GM19324 (cell line): ENCODE measurements around the gene PPME1.

ENCODE experiments used
- ATAC-seq: cut with Tn5 transposase; IDR thresholded peaks from one replicate; pipeline ENCODE4 v1.9.1; 2021; ENCODE audit warnings: mild to moderate bottlenecking, moderate library complexity; ENCODE audit not compliant: unreplicated experiment, low FRiP score

Gene PPME1

DNA sequence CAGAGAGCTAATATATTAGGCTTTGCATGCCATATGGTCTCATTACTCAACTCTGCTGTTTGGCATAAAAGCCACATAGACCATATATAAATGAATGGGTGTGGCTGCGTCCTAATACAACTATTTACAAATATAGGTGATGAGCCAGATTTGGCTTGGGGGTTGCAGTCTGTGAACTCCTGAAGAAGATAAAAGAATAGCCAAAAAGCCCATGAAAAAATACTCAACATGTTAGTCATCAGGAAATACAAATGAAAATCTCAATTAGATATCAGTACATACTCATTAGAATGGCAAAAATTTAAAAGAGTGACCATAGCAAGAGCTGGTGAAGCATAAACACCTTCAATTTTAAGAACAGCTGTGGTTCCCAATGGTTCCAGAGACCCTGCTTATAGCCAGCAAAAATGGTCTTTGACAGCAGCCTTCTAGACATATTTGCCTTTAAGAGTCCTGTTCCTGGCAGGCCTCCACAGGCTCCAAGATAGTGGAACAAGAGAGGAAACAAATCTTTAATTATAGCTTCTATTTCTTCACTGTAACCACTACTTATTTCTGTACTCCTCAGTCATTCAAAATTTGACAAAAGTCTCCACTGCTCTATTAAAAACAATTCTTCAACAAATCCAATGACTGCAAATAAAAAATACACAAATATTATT lies 16.3 kb upstream of the PPME1 start:
- no peak for ATAC-seq

- ATAC-seq, result no peak
Observed at GRCh38 chr11:74157169-74157568, 13.9 kb upstream of the PPME1 start.

GRCh38 chr11:74159642-74160041 lies 11.4 kb upstream of the PPME1 start:
- ATAC-seq, result no peak

DNA sequence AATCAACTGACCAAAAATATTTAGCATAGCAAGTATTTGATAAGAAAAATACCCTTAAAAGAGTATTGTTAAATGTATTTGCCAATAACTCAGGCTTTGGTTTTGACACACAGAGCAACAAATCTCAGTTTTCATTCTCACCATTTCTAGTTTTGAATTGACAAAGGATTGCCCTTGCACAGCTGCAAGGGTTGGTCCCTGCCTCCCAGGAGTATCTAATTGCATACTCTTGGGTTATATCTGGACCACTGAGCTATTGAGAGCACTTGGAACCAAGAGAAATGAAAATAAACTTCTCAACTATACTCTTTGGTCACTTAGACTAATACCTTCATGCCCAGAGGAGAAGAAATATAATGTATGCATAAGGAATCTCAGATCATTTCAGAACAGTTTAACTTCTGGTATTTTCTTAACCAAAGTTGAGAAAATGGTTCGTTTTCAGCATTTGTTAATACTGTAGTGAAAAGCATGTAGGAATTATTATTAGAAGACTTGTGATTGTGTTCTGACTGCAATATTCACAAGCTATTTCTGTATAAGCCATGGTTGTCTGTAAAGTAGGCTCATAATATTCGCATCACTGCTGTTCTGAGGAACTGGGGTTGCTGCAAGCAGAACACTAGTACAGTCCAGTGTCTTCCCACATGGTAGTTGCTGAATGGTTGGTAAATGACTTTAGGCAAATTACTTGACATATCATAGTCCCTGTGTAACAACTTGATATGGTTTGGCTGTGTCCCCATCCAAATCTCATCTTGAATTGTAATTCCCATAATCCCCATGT lies 8.2 kb upstream of the PPME1 start:
- ATAC-seq, result peak; percentile 47

DNA sequence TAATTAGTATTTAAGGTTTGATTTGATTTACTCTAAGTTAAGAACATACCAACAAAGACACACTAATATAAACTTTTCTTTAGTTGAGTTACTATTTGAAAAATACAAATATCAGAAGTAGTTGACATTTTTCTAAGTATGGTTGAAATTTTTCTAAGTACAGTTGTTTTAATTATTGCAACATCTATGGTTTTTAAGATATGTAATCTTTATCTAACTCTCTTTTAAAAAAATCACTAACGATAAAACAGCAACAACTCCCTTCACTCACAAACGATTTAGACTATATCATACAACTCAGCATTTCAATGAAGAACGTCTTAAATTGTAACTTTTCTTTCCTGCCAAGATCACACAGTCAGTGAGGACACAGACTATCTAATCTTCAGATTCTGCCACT lies 2.3 kb upstream of the PPME1 start:
- ATAC-seq, result no peak

GRCh38 chr11:74169738-74170458 lies 1.2 kb upstream of the PPME1 start:
- ATAC-seq, result no peak

DNA sequence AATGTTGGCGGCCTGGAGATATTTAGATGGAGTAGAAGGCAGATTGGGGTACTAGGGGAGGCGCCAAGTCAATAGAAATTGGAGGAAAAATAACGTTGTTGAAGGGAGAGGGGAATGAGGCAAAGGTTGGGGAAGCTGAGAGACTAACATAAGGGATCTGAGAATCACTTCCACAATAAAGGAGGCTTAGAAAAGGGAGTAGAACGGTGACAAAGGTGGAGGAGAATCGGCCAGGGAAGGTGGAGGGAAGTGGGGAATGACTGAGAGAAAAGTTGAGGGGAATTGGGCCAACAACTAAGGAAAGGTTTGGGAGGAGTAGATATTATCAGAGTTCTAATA lies 510 bp downstream of the PPME1 start:
- no peak for ATAC-seq

DNA sequence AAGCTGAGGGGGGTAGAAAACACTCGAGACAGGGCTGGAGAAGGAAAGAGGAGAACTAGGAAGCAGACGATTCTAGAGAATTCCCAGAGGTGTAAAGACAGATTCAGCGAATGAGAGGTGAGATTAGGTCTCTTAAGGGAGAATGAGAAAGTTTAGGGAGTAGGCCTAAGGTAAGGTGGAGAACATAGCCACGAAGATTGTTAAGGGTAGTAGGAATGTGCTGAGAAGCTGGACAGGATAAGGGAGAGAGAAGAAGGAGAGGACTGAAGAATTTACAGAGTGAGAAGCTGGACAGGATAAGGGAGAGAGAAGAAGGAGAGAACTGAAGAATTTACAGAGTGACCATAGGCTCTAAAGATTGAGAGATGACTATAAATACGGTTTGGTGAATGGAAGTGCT lies 908 bp downstream of the PPME1 start:
- no peak for ATAC-seq

- ATAC-seq, result no peak
Observed at GRCh38 chr11:74175920-74176319, 4.8 kb downstream of the PPME1 start.

- no peak for ATAC-seq
Observed at GRCh38 chr11:74179234-74180052, 8.4 kb downstream of the PPME1 start.

GRCh38 chr11:74182635-74183034 lies 11.5 kb downstream of the PPME1 start:
- no peak for ATAC-seq

GRCh38 chr11:74185285-74185684 lies 14.2 kb downstream of the PPME1 start:
- no peak for ATAC-seq

GRCh38 chr11:74185695-74186094 lies 14.6 kb downstream of the PPME1 start:
- ATAC-seq, result no peak

DNA sequence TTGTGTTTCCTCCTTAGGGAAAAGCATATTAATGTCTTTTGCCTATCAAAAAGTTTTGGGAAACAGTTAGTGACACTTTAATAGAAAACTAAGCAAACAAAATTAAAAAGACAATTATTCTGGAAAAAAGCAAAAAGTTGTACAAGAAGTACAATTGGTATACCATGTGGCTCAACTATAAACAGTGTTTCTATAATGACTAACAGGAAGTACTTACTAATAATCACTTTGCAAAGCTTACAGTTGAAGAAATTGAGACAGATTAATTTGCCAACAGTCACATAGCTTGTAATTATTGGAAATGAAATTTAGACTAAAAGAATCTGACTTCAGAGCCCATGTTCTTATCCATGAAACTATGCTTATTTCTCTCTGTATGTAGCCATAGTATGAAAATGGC lies 24.7 kb downstream of the PPME1 start:
- ATAC-seq, result no peak

GRCh38 chr11:74196781-74197486 lies 25.8 kb downstream of the PPME1 start:
- ATAC-seq, result no peak

DNA sequence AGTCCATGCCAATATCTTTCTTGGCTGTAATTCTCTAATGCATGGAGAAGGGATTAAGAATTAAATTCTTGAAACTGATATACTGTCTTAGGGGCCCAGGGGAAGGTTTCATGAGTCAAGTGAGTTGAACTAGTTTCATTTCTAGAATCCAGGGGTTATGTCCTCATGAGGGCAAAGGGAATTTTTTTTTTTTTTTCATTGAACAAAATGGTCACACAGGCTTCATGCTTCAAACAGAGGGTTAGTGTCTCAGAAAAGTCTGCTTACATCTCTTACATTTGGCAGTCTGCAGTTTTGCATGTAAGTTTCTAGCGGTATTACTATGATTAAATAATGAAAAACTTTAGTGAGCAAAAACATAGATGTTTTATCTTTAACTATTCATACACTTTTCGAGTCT lies 32.9 kb downstream of the PPME1 start:
- ATAC-seq, result no peak

DNA sequence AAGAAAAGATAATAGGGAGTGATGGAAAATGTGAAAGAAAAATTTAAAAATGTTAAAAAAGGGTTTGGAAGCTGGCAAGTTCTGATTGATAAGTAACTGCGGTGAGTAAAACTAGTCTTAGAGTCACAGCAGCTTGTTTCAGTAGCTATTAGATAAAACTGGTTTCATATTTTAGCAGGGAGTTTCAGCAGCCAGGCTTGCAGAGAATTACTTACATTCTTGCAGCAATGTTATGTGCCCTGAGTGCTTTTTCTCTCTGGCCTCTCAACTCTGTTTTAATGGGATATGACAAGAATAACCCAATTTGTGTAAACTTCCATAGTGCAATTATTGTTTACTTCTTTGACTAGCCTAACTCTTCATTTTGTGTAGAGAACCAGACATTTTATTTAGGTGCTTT lies 33.6 kb downstream of the PPME1 start:
- ATAC-seq, result no peak

DNA sequence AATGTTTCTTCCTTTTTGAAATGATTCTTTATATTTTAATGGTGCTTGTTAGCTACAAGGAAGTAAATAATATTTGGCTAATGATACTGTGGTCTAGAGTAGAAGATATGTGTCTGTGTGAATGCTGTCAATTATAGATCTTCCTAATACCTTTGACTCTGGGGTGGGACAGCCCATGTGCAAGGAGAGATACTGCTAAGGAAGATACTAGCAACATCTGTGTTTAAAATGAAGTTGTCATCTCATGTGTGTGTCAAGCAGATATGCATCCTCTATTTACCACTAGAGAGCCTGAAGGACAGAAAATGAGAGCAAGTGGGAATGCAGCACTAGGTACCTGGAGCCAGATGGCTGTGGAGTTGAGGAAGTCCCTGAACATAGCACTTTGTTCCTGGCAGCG lies 34.1 kb downstream of the PPME1 start:
- ATAC-seq, result no peak

DNA sequence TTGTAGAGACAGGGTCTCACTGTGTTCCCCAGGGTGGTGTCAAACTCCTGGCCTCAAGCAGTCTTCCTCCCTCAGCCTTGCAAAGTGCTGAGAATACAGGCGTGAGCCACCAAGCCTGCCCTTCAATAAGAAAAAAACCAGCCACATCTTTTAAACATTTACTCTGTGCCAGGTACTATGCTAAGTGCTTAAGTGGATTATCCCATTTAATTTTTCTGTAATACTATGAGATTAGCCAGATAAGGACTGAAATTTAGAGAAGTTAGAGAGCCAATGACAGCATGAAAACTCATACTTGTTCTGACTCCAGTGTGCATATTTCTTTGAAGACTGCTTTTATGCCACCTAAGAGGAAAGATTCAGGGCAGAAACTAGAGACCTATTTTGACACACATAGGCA lies 35.7 kb downstream of the PPME1 start:
- no peak for ATAC-seq

DNA sequence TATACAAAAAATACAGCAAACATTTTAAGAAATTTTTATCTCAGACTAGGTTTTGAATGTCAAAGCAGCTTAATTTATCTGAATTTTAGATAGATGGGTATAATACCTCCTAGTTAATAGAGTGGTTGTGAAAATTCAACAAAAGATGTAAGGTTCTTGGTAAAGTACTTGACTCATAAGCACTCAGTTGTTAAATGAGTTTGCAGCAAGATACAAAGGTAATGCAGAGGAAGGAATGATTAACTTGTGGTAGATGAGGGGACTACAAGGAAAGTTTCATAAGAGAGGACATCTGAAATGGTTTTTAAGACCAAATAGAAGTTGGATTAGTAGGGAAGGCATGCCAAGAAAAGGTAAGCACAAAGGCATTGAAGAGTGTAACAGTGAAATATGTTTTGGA lies 37.4 kb downstream of the PPME1 start:
- ATAC-seq, result no peak
